HG02642 (cell line): ENCODE data around the gene NFATC2IP.

Source experiments
- ATAC-seq: cut with Tn5 transposase; IDR thresholded peaks from one replicate; pipeline ENCODE4 v1.9.1; 2021; ENCODE audit warnings: mild to moderate bottlenecking; ENCODE audit not compliant: unreplicated experiment, poor library complexity

The NFATC2IP gene

DNA sequence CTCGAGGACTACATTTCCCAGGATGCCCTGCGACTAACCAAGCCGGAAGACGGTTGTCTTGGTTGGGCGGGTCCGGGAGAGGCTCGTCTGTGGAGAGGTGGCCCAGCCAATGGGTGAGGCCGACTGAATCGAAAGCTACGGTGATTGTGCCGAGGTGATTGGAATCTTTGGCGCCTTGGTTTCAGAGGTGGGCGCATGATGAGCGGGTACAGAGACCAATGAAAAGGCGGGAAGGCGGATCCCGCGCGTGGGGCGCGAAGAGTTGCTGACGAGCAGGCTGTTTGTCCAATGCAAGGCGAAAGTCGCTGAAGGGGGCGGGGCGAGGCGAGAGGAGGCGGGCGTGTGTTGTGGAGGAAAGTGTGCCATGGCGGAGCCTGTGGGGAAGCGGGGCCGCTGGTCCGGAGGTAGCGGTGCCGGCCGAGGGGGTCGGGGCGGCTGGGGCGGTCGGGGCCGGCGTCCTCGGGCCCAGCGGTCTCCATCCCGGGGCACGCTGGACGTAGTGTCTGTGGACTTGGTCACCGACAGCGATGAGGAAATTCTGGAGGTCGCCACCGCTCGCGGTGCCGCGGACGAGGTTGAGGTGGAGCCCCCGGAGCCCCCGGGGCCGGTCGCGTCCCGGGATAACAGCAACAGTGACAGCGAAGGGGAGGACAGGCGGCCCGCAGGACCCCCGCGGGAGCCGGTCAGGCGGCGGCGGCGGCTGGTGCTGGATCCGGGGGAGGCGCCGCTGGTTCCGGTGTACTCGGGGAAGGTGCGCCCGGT lies at the start of gene NFATC2IP:
TSS of gene NFATC2IP (plus strand) at position 290 of the 762 bp plus-strand sequence. CDS start at position 365, 75 bp downstream.
- peak; percentile 91 for ATAC-seq

DNA sequence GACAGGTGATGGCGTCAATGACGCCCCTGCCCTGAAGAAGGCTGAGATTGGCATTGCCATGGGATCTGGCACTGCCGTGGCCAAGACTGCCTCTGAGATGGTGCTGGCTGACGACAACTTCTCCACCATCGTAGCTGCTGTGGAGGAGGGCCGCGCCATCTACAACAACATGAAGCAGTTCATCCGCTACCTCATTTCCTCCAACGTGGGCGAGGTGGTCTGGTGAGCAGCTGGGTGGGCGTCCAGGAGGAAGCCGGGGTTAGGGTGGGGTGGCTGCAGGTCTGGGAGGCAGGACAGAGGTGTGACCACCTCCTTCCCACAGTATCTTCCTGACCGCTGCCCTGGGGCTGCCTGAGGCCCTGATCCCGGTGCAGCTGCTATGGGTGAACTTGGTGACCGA lies 48.9 kb upstream of the NFATC2IP start:
- no peak for ATAC-seq

DNA sequence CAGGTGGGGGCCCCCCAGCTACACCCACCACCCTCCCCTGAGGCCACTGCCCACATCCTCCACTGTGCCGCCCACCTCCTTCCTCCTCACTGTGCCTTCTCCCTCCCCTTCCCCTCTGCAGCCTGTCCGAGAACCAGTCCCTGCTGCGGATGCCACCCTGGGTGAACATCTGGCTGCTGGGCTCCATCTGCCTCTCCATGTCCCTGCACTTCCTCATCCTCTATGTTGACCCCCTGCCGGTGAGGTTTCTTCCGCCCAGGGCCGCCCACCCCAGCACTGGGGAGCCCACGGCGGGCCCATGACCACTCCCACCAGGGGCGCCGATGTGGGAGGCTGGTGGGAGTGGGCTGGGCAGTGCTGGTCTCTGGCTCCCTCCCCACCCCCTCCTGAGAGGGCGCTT lies 47.8 kb upstream of the NFATC2IP start:
- ATAC-seq = no peak

DNA sequence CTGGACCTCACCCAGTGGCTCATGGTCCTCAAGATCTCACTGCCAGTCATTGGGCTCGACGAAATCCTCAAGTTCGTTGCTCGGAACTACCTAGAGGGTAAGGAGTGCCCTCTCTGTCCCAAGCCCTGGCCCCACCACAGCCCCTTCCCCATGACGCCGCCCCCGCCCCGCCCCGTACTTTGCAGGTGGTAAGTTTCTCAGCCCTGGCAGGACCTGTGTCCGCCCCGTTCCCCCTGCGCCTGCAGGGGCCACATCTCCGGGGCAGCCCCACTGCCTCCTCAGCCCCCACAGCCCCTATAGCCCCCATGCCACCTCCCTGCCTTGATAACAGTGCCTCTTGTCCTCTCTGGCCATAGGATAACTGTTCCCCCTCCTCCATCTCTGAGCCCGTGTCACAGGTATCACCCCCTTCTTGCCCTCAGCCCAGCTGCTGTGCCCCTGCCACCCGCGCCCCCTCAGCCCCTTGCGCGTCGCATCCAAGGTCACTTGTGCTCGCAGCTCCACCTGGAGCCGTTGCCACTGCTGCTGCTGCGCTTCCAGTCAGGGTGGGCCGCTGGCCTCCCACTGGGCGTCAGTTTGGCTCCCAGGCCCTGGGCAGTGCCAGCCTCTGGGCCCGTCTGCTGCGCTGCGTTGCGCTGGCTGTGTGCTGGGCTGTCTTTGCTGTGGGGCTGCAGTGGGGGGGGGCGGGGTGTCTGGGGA lies 47.2 kb upstream of the NFATC2IP start:
- no peak for ATAC-seq

DNA sequence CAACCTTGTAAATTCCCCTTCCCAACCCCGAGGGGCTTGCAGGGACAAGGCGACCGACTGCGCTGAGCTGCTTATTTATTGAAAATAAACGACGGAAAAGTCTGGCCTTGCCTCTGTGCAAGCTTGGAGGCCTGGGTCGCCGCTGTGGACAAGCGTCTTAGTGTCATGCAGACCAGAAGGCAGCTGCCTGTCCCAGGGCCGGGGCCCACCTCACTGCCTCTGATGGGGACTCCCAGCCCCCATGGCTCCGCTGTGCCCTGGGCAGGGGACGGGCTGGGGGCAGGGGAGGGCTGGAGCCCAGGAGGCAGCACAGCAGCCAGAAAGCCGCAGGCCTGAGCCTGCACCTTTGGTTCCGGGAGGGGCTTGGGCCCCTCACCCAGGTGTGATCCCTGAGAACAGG lies 46.4 kb upstream of the NFATC2IP start:
- no peak for ATAC-seq

DNA sequence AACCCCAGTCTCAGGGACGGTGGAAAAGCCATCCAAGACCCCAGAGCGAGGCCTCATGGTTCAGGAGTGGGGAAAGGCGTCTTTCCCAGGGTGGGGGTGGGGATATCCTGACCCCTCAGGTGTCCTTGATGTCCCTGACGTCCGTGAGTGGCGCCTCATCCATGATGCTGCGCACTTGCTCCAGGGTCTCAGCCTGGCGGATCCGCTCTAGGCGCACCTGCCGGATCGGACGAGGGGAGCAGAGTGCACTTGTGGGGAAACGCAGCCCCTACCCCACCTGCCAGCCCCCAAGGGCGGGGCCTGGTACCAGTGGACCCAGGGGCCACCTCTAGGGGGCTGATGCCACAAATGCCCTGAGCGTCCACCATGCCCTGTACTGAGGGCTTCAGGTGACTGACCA lies 45.9 kb upstream of the NFATC2IP start:
- ATAC-seq = no peak

DNA sequence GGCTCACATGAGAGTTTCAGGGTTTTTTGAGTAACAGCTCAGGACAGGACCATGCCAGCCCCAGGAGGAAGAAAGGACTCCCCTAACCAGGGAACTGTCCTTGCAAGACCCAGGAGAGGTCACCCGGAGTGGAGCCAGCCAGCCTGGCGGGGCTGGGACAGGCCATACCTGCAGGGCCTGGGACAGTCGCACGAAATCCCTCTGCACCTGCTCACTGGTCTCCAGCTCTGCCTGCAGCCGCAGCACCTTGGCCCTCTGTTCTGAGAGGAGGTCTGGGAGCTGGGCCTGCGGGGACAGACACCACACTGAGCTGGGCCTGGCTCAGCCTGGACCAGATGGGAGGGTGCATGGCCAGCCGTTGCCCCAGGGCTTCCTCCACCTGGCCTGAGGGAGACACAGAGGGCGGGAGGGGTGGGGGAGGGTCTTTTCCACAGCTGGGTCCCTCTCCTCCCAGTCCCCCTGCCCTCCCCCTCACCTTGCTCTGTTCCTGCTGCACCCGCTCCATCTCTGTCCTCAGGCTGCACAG lies 45.4 kb upstream of the NFATC2IP start:
- no peak for ATAC-seq

DNA sequence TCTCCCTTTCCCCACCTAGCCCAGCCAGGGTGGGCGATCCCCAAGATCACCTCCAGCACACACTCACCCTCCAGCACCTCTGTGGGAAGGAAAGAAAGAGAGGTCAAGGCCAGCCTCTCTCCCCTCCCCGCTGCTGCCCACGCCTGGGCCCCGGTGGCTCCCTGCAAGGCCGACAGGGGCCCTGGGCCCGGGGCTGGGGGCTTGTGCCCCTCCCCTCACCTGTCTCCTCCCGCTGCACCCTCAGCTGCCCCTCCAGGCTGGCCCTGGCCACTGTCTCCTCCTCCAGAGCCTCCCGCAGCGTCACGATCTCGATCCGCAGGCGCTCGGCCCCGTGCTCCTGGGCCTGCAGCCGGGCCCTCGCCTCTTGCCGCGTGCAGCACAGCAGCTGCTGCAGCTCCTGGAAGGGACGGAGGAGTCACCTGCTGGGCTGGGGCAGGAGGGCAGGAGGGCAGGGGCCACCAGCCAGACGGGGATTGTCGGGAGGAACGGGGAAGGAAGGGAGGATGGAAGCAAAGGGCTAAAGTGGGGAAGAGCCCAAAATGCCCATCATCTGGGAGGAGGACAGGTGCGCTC lies 44.9 kb upstream of the NFATC2IP start:
- no peak for ATAC-seq

DNA sequence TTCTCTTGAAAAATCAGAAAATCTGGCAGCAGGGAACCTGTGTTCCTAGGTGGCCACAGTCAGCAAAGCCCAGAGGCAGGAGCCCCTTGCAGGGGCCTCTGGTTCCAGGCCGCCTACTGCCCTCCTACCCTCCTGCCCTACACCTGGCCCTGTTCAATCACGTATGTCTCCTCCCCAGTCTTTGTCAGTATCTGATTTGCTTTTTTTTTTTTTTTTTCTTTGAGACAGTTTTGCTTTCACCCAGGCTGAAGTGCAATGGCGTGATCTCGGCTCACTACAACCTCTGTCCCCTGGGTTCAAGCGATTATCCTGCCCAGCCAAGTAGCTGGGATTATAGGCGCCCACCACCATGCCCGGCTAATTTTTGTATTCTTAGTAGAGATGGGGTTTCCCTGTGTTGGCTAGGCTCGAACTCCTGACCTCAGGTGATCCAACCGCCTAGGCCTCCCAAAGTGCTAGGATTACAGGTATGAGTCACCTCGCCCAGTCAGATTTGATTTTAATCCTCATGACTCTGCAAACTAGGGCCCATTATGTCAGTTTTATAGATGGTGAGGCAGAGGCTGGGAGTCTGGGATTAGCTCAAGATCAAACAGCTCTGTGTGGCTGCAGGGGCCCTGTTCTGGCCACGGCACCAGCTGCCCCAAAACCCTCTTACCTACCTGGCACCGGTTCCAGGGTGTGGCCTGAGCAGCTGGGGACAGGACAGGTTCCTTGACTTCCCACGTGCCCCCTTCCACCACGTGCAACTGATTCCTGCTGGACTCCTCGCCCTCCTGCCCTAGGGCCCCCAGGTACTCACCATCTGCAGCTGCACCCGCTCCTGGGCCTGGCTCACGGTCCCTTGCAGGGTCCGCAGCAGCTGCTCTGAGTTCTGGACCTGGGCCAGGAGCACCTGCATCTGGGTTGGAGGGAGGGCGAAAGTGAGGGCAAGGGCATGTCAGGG lies 40.4 kb upstream of the NFATC2IP start:
- ATAC-seq = no peak

DNA sequence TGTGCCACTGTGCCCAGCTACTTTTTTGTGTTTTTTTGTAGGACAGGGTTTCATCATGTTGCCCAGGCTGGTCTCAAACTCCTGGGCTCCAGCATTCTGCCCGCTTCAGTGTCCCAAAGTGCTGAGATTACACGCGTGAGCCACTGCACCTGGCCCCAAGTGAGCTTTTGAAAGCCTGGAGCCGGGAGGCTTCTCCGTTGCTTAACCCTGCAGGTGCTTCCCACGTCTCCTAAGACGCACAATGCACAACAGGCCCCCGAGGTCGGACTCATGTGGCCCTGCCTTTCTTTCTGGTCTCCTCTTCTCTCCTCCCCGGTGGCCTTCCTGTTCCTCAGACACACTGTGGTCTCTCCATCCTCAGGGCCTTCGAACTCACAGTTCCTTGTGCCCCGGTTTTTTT lies 38.2 kb upstream of the NFATC2IP start:
- ATAC-seq = no peak

DNA sequence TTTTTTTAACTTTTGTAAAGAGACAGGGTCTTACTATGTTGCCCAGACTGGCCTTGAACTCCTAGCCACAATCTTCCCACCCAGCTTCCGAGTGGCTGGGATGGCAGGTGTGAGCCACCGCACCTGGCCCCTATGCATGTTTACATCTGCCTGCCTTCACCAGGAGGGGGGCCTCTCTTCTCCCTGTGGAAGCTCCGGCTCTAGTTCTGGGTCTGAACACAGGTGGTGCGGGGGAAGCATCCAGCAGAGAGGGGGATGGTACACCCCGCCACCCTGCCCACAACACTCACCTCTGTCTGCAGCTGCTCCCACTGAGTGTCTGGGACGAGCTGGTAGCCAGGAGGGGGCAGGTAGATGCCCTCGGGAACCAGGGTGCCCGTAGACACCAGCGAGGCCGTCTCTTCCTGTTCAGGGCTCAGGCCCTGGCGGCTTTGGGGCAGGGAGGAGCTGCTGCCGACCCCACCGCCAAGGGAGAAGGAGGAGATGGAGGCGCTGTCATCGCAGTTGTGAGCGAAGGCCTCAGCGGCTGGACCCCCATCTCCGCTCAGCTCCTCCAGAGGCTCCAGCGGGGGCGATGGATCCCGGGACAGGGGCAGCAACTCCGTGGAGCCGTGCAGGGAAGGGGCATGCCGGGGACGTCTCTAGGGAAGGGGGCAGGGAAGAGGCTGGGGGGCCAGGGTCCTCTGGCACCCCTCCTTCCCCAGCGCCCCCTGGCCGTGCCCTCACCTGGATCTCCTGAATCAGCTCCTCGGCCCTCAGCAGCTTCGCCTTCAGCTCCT lies 36.6 kb upstream of the NFATC2IP start:
- ATAC-seq = no peak

DNA sequence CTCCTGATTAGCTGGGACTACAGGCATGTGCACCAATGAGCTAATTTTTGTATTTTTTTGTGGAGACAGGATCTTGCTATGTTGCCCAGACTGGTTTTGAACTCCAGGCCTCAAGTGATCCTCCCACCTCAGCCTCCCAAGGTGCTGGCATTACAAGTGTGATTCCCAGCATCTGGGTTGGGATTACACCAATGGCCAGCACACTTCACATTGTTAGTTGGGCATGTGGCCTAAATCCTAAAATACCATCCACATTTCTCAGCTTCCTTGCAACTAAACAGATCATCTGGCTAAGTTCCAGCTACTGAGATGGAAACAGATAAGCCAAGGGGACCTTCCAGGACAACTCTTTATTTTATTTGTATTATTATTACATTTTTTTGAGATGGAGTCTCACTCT lies 35.6 kb upstream of the NFATC2IP start:
- ATAC-seq = no peak

DNA sequence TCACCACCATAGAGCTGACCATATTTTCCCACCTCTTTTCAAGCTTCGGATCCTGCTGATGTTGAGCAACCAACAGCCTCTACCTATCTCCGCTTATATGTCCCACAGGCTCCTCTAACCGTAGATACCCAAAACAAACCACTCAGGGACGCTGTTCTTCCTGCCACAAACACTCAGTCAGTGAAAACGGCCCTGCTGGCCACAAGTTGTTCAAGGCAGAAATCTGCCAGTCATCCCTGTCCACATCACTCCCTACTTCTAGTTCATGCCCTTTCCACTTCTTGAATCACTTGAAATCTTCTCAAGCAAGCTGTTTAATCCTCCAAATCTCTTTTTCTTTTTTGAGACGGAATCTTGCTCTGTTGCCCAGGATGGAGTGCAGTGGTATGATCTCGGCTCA lies 33.6 kb upstream of the NFATC2IP start:
- ATAC-seq = no peak

DNA sequence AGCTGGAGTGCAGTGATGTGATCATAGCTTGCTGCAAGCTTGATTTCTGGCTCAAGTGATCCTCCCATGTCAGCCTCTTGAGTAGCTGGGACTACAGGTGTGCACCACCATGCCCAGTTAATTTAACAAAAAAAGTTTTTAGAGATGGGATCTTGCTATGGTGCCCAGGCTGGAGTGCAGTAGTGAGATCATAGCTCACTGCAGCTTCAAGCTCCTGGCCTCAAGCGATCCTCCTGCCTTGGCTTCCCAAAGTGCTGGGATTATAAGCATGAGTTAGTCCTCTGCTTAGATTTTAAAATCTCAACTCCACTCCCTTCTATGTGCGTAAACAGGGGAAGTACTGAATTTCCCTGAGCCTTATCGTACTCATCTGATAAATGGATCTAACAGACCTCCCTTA lies 32.0 kb upstream of the NFATC2IP start:
- ATAC-seq = no peak

DNA sequence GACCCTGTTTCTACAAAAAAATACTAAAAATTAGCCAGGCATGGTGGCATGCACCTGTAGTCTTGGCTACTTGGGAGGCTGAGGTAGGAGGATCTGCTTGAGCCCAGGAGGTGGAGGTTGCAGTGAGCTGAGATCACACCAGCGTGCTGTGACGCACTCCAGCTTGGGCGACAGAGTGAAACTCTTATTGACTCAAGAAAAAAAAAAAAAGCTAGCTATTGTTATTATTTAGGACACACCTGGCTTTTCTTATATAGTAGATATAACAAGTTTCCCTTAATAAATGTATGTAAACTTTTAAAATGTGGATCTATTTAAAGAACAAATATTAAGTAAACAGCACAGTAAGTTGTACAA lies 27.5 kb upstream of the NFATC2IP start:
- ATAC-seq = no peak

DNA sequence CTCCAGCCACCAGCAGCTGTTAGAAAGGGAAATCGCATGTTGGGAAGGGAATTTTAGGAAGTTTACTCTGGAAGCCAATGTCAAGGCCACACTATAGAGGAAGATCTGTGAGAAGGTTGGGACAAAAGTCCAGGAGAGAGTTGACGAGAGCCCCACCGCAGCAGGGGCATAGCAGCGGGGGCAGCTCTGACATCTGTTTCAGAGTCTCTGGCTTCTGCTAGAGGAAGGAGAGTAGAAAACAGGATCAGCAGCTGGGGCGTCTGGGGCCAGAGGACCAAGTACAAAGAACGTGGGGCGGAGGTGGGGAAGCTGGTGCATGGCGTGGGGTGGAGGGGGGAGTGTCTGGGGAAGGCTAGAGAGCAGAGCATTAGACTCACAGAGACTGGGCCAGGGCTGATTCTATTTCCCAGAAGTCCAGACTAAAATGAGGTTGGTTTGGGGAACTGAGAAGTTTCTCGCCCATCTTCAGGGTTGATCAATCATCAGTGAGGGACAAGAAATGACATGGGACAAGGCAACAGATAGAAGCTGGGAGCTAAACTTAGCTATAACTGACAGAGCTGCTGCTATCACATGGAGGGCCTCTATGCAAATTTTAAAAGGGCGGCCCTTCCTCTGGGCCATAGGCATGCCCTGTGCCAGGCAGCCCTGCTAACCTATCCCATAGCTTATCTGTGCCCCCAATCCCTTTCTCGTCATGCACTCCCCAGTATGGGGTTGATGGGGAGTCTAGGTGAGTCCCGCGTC lies 26.9 kb upstream of the NFATC2IP start:
- peak; percentile 52 for ATAC-seq

DNA sequence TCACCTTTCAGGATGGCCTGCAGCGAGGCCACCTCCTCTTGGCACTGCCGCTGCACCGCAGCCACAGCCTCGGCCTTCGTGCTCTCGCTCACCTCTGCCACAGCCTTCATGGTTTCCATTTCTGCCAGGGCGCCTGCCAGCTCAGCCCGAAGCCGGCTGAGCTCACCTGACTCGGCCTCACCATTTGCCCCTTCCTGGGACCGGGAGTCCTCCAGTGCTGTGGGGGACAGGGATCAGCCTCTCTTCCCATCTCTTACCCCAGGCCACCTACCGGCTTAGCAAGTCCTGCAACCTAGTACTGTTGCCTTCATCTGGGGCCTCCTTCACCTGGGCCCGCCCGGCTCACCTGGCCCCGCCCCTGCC lies 26.4 kb upstream of the NFATC2IP start:
- ATAC-seq = no peak

DNA sequence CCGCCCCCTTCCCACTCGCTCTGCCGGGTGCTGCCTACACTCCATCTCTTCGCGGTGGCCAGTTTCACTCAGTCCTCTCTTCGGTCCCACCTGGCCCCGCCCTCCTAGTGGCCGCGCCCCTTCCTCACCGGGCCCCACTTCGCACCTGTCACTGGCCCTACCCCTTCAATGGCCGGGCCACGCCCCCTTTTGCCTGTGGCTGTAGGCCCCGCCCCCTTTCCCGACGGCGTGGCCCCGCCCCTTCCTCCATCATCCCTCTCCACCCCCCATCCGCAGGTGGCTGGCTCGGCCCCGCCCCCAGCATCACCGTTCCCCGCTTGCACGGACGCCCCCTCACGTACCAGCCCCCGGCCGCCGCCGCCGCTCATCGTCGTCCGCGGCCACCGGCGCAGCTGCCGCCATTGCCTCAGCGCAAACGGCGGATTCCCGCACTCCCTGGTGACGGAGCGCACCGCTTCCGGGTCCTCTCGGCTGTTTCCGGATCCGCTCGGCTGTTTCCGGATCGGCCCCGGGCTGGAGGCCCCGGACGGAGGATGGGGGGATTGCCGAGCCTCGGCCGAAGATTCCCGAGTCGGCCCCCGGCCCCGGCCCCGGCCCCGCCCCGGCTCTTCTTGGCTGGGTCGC lies 25.9 kb upstream of the NFATC2IP start, which contains the start of gene RABEP2:
TSS of gene RABEP2 (minus strand) at position 477 of the 624 bp plus-strand sequence. CDS start at position 402, 75 bp downstream.
- ATAC-seq = peak; percentile 66
